ENCODE measurements around the gene PHC3. TPM values are rescaled to one million over a fixed set of nuclear protein-coding genes. Genes with fewer than 3 reads are reported as not detected.

The PHC3 gene
- total RNA-seq, 1 donor: 54.1 TPM

GRCh38 chr3:170044795-170045244 lies 136.7 kb downstream of the PHC3 start:
- DNase-seq (ENCODE audit: low read depth in 2 of 3, low spot score in 2 of 3): peak in 2 of 3 donors; percentile 24 to 61

DNA sequence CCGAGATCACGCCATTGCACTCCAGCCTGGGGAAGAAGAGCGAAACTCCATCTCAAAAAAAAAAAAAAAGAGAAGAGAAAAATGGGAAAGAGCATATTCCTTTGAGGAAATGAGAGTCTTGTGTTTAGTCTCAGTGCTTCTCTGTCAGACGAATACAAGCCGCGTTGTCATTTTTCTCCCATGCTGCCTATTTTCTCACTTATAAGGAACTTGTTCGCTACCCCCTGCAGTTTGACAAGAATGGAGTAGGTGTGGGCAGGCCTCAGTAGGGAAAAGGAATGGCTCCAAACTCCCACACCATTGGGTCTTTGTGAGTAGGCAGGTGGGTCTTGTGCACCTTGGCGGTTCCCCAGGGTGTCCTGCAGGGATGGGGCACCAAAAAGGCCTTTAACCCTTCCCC lies 137.3 kb downstream of the PHC3 start:
- no peak for DNase-seq (ENCODE audit: low read depth in 2 of 3, low spot score in 2 of 3)

- no peak for DNase-seq (ENCODE audit: low read depth in 2 of 3, low spot score in 2 of 3)
These were observed 138.0 kb downstream of the PHC3 start for GRCh38 chr3:170043506-170043905.

- no peak for DNase-seq (ENCODE audit: low read depth in 2 of 3, low spot score in 2 of 3)
These were observed 141.1 kb downstream of the PHC3 start for GRCh38 chr3:170040418-170040817.

DNA sequence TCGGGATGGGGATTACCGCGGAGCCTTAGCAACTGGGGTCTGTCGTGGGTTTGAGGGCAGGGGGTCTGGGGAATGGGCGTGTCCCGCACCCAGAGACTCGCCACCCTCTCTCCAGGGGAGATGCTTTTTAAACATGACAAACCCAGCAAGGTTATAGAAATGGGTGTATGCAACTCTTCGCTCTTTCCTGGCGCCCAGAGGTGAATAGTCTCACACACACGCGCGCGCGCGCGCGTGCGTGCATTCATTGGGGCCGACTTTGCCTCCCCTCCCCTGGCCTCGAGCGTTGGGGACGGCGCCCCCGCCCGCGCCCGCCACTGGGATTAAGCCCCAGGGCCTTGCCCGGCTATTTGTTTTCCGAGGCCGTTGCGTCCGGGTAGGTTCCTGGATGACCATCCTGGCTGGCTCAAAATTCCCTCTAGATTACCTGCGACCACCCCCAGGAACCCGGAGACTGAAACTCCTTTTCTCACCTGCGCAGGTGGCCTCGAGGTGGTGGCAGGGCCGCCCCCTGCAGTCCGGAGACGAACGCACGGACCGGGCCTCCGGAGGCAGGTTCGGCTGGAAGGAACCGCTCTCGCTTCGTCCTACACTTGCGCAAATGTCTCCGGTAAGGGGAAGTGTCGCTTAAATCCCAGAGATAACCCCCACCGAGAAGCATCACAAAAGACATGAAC lies 143.0 kb downstream of the PHC3 start:
- DNase-seq (ENCODE audit: low read depth in 2 of 3, low spot score in 2 of 3): peak in 2 of 3 donors; percentile 42 to 46

Small RNAs within 50 kb of the gene (small RNA-seq; reads per million reads assigned to genes)
- not detected for gene RNU4-38P
- not detected for gene RNU6-315P

Other genes starting within 250 kb of the PHC3 start
- 11.3 TPM for gene SEC62, start 214.9 kb downstream of the PHC3 start, total RNA-seq
- 1.6 TPM for gene GPR160, start 143.7 kb downstream of the PHC3 start, total RNA-seq
- 19.4 TPM for gene PRKCI, start 40.7 kb upstream of the PHC3 start, total RNA-seq
- gene SKIL, start 176.0 kb upstream of the PHC3 start, total RNA-seq: 11.8 TPM
- not detected for gene CLDN11, start 237.1 kb upstream of the PHC3 start, total RNA-seq